ENCODE data around the gene KRT28. TPM values are rescaled to one million over a fixed set of nuclear protein-coding genes. Genes with fewer than 3 reads are reported as not detected.

Gene KRT28
- not detected in 2 replicates for total RNA-seq

GRCh38 chr17:40799859-40800258 lies at the start of gene KRT28:
KRT28 (minus strand) TSS chr17:40799959; CDS start chr17:40799893, 66 bp downstream.

GRCh38 chr17:40822132-40822812 lies 22.5 kb upstream of the KRT28 start, which contains the start of gene KRT10:
KRT10 (minus strand) TSS chr17:40822614; CDS start chr17:40822585, 29 bp downstream.

GRCh38 chr17:40782450-40782849 lies 17.3 kb downstream of the KRT28 start, which contains the start of gene KRT27:
KRT27 (minus strand) TSS chr17:40782550; CDS start chr17:40782493, 57 bp downstream.

GRCh38 chr17:40772101-40772500 lies 27.7 kb downstream of the KRT28 start, which contains the start of gene KRT26:
KRT26 (minus strand) TSS chr17:40772201; CDS start chr17:40772113, 88 bp downstream.

GRCh38 chr17:40755231-40755630 lies 44.5 kb downstream of the KRT28 start, which contains the start of gene KRT25:
KRT25 (minus strand) TSS chr17:40755331; CDS start chr17:40755271, 60 bp downstream.

Other genes starting within 250 kb of the KRT28 start
- not detected in 2 replicates for gene CCR7, start 234.5 kb downstream of the KRT28 start, total RNA-seq
- 100 and 136 TPM in 2 replicates for gene SMARCE1, start 152.1 kb downstream of the KRT28 start, total RNA-seq
- gene KRT222, start 134.8 kb downstream of the KRT28 start, total RNA-seq, result not detected in 2 replicates
- gene KRT24, start 96.2 kb downstream of the KRT28 start, total RNA-seq, result not detected in 2 replicates
- gene KRT25, start 44.6 kb downstream of the KRT28 start, total RNA-seq, result not detected in 2 replicates
- not detected in 2 replicates for gene KRT26, start 27.8 kb downstream of the KRT28 start, total RNA-seq
- gene KRT27, start 17.4 kb downstream of the KRT28 start, total RNA-seq, result not detected in 2 replicates
- 0.98 and 5.4 TPM in 2 replicates for gene KRT10, start 22.7 kb upstream of the KRT28 start, total RNA-seq
- not detected in 2 replicates for gene KRT12, start 67.3 kb upstream of the KRT28 start, total RNA-seq
- gene KRT20, start 85.3 kb upstream of the KRT28 start, total RNA-seq, result not detected in 2 replicates
- gene KRT23, start 137.7 kb upstream of the KRT28 start, total RNA-seq, result not detected in 2 replicates
- not detected in 2 replicates for gene KRT39, start 167.0 kb upstream of the KRT28 start, total RNA-seq
- gene KRT40, start 184.4 kb upstream of the KRT28 start, total RNA-seq, result not detected in 2 replicates
- gene KRTAP3-3, start 194.2 kb upstream of the KRT28 start, total RNA-seq, result not detected in 2 replicates
- not detected in 2 replicates for gene KRTAP3-2, start 199.9 kb upstream of the KRT28 start, total RNA-seq
- not detected in 2 replicates for gene KRTAP3-1, start 209.2 kb upstream of the KRT28 start, total RNA-seq
- not detected in 2 replicates for gene KRTAP1-5, start 227.2 kb upstream of the KRT28 start, total RNA-seq
- not detected in 2 replicates for gene KRTAP1-4, start 230.2 kb upstream of the KRT28 start, total RNA-seq
- gene KRTAP1-3, start 234.9 kb upstream of the KRT28 start, total RNA-seq, result not detected in 2 replicates
- gene KRTAP1-1, start 241.5 kb upstream of the KRT28 start, total RNA-seq, result not detected in 2 replicates
- gene KRTAP2-1, start 247.4 kb upstream of the KRT28 start, total RNA-seq, result not detected in 2 replicates

All from vein endothelial cell (primary cell).